Measurements from ENCODE around the gene MRPL40. TPM values are rescaled to one million over a fixed set of nuclear protein-coding genes. Genes with fewer than 3 reads are reported as not detected.
"Not testable (repeated sequence)": the region's sequence is repeated elsewhere in the genome, so short reads cannot be mapped to it uniquely, and the experiment has no call there.

MRPL40 gene
- total RNA-seq, 1 donor from 2014 or later = 26.1 TPM

DNA sequence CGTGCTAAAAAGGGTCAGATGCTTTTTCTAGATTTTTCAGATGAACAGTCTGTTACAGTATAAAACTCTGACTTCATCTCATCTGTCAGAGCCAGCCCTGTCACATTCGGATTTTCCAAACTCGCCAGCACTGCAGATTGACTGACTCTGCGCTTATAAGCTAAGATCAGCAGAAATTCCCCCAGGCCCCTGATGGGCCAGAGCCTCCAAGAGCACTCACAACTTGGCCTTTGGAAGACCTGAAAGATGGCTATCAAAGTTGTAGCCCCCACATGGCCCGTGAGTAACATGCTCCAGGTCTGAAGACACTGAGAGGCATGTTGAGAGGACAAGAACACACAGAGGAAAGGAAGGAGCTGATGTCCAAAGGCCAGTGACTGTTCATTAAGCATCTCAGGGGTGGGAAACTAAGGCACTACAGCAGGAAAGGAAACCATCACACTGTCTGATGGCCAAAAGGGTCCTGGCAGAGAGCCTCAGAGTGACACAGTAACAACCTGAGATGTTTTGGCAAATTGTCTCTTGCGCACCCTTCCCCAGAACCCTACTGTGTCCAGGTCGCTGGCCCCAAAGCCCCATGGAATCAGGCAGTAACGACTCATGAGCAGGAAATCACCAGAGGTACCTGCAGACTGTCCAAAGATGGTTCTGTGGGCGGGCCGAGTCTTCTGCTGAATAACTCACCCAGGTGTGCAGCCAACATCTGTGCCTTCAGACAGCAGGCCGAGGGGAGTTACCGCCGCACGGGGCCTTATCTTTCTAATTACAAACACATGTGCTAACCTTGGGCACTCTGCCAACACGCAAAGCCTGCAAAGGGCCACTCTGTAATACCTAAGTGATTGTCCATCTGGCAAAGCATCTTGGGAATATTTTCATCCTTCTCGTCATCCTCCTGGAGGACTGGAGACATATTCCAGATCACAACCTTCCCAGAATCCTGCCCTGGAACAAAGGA, 24.4 kb upstream of the MRPL40 start:
- peak; percentile 73 for DNase-seq

GRCh38 chr22:19410941-19411689, 21.2 kb upstream of the MRPL40 start:
- peak; percentile 14 for DNase-seq

DNA sequence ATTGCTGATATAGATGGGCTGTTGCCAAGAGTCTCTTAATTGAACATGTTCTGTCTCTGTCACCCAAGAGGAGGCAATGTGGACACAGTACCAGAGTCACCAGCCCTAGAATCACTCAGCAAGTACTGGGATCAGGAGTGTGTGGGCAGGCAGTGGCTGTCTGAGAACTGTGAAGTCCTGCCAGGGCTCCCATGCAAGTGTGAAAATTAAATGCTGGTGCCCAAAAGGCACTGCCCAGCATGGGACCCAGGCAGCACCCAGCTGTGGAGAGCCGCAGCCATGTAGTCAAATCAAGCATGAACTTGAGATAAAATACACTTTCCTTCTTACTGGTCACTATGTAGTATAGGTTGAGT, 20.7 kb upstream of the MRPL40 start:
- no peak for DNase-seq

- no peak for DNase-seq
Measured at GRCh38 chr22:19412478-19412877, 19.9 kb upstream of the MRPL40 start.

- no peak for DNase-seq
Measured at GRCh38 chr22:19412923-19413322, 19.4 kb upstream of the MRPL40 start.

DNA sequence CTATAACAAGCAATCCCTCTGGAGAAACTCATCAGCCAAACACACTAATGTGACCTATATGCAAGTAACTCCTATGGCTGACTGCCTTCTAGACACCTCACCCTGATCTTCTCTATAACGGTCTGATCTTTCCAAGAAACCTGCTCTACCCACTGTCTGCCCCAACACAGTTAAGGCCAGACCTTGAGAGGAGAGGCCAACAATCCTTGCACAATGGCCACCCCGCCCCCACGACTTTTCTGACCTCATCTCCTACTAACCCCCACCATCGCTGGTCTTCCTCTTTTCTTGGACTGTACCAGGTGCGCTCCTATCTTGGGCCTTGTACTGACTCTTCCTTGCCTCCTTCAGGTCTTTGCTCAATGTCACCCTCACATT, 13.3 kb upstream of the MRPL40 start:
- no peak for DNase-seq

DNA sequence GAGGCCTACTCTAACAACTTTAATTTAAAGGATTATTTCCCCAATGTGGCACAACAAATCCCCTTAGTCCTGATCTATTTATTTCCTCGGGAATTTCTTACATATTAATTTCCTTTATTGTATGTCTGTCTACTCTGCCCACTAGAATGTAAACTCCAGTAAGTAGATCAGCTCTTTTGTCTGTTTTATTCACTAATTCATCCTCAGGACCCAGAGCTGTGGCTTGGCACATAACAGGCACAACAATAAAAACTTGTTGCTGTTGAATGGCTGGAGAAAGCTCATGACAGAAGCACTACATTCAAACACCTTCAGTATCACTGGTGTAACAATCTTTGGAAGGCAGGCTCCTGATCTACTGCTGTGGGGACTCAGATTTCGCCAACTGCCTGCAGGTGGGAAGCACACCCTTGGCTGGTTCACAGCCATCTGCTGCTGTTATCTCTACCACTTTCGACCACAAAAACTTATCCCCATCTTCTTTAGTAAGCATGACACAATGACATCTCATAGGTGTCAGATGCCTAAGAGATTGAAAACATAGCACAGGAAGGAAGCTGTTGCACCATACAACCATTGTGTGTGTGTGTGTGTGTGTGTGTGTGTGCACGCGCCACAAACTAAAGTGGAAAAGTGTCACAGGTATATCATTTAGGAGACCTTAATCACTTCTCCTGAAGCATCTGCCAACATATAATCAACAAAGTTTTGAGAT, 12.7 kb upstream of the MRPL40 start:
- no peak for DNase-seq

- DNase-seq = no peak
Measured at GRCh38 chr22:19420321-19420720, 12.0 kb upstream of the MRPL40 start.

DNA sequence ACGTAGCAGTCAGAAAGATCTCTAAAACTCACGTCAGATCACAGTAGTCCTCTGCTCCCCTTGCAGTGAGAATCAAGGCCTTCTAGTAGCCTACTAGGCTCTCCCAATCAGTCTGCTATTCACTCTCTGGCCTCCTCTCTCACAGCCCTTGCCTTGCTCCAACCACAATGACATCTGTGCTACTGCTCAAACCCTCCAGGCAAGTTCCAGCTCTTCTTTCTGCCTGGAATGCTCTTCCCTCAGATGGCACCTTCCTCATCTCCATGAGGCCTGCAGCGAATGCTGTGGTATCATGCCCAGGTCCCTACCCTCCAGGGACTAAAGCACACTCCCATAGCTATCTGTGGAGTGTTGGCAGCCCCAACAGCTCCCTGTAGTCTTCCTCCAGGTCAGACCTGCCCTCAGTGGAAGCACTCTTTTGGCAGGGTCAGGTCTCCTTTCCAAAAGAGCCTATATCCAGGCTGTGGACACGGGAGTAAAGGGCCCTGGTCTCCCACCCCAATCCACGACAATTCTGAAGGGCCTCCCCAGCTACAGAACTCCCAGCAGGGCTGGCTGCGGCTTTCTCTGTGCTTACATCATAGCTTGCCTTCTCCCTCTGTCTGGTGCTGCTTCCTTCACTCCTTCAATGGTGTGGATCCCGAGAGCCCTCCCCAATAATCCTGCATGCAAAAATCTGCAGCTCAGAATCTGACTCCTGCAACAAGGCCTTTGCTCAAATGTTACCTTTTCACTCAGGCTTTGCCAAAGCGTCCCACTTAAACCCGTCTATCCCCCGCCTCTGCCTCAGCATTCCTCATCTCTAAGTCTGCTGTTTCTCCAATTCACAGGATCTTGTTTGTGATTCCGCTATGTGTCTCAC, 9.7 kb upstream of the MRPL40 start:
- DNase-seq = no peak

GRCh38 chr22:19424186-19424500, 8.2 kb upstream of the MRPL40 start:
- no peak for DNase-seq

GRCh38 chr22:19429950-19430889, 2.1 kb upstream of the MRPL40 start:
- DNase-seq = peak; percentile 29

- peak; percentile 25 for DNase-seq
Measured at GRCh38 chr22:19430890-19431541, 1.3 kb upstream of the MRPL40 start.

- peak; percentile 87 for DNase-seq
Measured at GRCh38 chr22:19431649-19432132, 654 bp upstream of the MRPL40 start, which contains the start of gene HIRA. TSS of gene HIRA (minus strand) at chr22:19431733. CDS start at chr22:19431476, 257 bp downstream.

- DNase-seq = no peak
Measured at GRCh38 chr22:19434401-19434800, 2.1 kb downstream of the MRPL40 start.

- no peak for DNase-seq
Measured at GRCh38 chr22:19434829-19435580, 2.7 kb downstream of the MRPL40 start.

DNA sequence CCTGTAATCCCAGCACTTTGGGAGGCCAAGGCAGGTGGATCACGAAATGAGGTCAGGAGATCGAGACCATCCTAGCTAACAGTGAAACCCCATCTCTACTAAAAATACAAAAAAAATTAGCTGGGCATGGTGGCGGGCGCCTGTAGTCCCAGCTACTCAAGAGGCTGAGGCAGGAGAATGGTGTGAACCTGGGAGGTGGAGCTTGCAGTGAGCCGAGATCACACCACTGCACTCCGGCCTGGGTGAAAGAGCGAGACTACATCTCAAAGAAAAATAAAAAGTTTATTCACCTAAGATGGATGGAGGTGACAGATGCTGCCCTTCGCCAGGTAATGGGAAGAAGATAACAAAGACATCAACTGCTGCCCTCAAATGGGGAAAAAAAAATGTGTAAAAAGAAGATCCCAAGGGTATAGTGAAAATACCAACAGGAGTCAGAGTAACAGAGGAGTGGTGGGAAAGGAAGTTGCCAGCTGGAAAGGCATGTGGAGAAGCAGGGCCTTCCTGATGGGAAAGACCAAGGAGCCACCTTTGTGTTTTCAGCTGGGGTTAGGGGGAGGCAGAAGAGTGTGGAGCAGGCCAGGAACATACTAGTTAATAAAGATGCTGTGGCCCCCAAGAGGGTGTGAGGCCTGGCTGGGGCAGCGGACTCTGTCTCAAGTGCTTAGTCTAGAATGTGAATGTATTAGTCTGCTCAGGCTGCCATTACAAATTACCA, 4.3 kb downstream of the MRPL40 start:
- not testable (repeated sequence) for DNase-seq

DNA sequence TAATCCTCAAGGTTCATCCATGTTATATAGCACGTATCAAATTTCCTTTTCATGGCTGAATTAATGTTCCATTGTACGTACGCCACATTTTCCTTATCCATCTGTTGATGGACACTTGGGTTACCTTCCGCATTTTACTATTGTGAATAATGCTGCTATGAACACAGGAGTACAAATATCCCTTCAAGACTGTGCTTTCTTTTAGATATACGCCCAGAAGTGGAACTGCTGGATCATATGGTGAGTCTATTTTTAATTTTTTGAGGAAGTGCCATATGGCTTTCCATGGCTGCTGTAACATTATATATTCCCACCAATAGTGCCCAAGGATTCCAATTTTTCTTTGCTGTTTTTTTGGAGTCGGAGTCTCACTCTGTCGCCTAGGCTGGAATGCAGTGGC, 6.0 kb downstream of the MRPL40 start:
- DNase-seq = no peak

DNA sequence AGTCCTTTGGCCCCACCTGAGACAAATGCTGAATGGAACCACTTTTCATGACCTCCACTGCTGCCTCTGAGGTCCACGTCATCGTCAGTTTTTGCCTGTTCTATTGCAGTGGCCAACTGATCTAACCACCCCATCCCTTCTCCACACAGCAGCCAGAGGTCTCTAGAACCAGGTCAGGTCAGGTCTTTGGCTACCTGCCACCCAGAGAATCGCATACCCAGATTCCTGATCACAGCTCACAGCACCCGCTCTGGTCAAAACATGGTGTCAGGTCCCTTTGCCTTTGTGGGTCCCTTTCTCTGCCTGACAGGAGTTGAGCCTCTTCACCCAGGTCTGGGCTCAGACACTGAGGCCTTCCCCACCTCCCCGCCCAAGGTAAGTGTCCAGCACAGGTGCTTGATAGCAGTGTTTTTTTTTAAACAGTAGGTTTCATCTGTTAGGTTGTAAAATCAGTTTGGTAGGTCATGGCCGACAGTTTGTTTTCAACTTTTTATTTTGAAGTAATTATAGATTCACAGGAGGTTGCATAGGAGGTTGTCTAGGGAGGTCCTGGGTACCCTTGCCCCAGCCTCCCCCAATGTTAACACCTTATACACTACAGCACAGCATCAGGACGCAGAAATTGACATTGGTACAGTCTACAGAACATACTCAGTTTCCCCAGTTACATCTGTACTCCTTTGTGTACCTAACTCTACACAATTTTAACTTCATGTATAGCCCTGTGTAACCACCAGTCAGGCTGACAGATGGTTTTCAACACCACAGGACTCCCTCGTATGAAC, 8.3 kb downstream of the MRPL40 start:
- no peak for DNase-seq

Data from tongue (tissue), 2 donors.